ENCODE data around the gene INF2.
A peak's percentile ranks its signal among the peaks of the same experiment; 100 is the strongest.
"Not testable (repeated sequence)": the region's sequence is repeated elsewhere in the genome, so short reads cannot be mapped to it uniquely, and the experiment has no call there.

Gene INF2

GRCh38 chr14:104657563-104658324 lies 31.7 kb upstream of the INF2 start:
- DNase-seq, result no peak

GRCh38 chr14:104658325-104658712 lies 31.1 kb upstream of the INF2 start:
- DNase-seq, result no peak

- no peak for DNase-seq
Measured at GRCh38 chr14:104659146-104659545, 30.3 kb upstream of the INF2 start.

GRCh38 chr14:104659764-104660523 lies 29.5 kb upstream of the INF2 start:
- DNase-seq, result no peak

- DNase-seq, result no peak
Measured at GRCh38 chr14:104660597-104660996, 28.8 kb upstream of the INF2 start.

GRCh38 chr14:104661086-104661485 lies 28.3 kb upstream of the INF2 start:
- DNase-seq, result no peak

GRCh38 chr14:104661528-104662157 lies 27.8 kb upstream of the INF2 start:
- not testable (repeated sequence) for DNase-seq

GRCh38 chr14:104662472-104662871 lies 26.9 kb upstream of the INF2 start:
- DNase-seq, result not testable (repeated sequence)

- no peak for DNase-seq
Measured at GRCh38 chr14:104664107-104664506, 25.3 kb upstream of the INF2 start.

- no peak for DNase-seq
Measured at GRCh38 chr14:104664588-104664987, 24.8 kb upstream of the INF2 start.

- no peak for DNase-seq
Measured at GRCh38 chr14:104665114-104665656, 24.2 kb upstream of the INF2 start.

- peak; percentile 40 to 45 for DNase-seq
Measured at GRCh38 chr14:104665657-104666522, 23.5 kb upstream of the INF2 start.

GRCh38 chr14:104666523-104666895 lies 22.9 kb upstream of the INF2 start:
- DNase-seq, result not testable (repeated sequence)

GRCh38 chr14:104666981-104667380 lies 22.4 kb upstream of the INF2 start:
- no peak for DNase-seq

- DNase-seq, result no peak
Measured at GRCh38 chr14:104669697-104670096, 19.7 kb upstream of the INF2 start.

GRCh38 chr14:104671330-104671977 lies 18.0 kb upstream of the INF2 start:
- DNase-seq, result not testable (repeated sequence)

- DNase-seq, result not testable (repeated sequence)
Measured at GRCh38 chr14:104672119-104672518, 17.3 kb upstream of the INF2 start.

GRCh38 chr14:104673481-104673880 lies 15.9 kb upstream of the INF2 start:
- no peak for DNase-seq

GRCh38 chr14:104675447-104675846 lies 14.0 kb upstream of the INF2 start:
- DNase-seq, result no peak

- no peak for DNase-seq
Measured at GRCh38 chr14:104676130-104676693, 13.2 kb upstream of the INF2 start.

- DNase-seq, result no peak
Measured at GRCh38 chr14:104676694-104677511, 12.5 kb upstream of the INF2 start.
